Panc1 (cell line): ENCODE results near the gene NOLC1.

ENCODE experiments used
- POLR2AphosphoS5 ChIP-seq: IDR thresholded peaks from 2 replicates; pipeline ENCODE4 v1.6.1; 2012; ENCODE audit warnings: mild to moderate bottlenecking, low read depth, low read length, moderate library complexity
- TF ChIP-seq, protein P1 (sequence below): fragments of 450-650 bp; IDR thresholded peaks from 2 replicates; pipeline ENCODE4 v1.5.1; 2017; ENCODE audit warnings: mild to moderate bottlenecking

- TF ChIP-seq, protein P1, sequence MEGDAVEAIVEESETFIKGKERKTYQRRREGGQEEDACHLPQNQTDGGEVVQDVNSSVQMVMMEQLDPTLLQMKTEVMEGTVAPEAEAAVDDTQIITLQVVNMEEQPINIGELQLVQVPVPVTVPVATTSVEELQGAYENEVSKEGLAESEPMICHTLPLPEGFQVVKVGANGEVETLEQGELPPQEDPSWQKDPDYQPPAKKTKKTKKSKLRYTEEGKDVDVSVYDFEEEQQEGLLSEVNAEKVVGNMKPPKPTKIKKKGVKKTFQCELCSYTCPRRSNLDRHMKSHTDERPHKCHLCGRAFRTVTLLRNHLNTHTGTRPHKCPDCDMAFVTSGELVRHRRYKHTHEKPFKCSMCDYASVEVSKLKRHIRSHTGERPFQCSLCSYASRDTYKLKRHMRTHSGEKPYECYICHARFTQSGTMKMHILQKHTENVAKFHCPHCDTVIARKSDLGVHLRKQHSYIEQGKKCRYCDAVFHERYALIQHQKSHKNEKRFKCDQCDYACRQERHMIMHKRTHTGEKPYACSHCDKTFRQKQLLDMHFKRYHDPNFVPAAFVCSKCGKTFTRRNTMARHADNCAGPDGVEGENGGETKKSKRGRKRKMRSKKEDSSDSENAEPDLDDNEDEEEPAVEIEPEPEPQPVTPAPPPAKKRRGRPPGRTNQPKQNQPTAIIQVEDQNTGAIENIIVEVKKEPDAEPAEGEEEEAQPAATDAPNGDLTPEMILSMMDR, result no peak
- TF ChIP-seq POLR2AphosphoS5, result no peak
Observed at GRCh38 chr10:102109166-102110116, 42.7 kb upstream of the NOLC1 start.
